ENCODE results near the gene ARID1A. TPM values are rescaled to one million over a fixed set of nuclear protein-coding genes. Genes with fewer than 3 reads are reported as not detected.

ARID1A gene
- total and polyA plus RNA-seq, 9 of the 15 experiments (the other 6 are each of a cell fraction or from before 2014, with no cell fraction given), result 8.3 to 88.3 (median 22.5) TPM

DNA sequence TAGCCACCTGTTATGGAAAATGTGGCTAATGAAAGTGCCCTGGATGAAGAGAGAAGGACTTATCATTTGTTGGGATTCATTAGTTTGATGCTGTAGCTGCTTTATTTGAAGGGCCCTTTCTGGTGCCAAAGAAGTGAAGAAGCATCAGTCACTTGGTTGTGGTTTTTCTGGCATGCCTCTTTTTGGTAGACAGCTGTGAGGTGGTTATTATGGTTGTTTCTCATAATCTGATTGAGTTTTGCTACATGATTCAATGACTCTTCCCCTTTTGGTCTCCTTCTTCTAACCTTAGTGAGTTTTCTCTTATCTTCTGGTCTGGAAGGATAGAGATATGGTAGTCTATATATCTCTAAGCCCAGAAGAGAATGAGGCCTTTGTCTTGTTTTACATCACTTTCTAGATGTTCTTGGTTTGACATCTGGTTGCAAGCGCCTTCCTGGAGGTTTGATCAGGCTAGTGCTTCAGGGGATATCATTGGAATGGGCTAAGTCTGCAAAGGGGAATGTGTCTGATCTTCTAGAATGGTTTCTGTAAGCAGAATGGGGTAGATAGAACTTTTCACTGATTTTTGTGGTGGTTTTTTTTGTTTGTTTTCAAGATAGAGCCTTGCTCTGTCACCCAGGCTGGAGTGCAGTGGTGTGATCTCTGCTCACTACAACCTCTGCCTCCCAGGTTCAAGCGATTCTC is 26.0 kb downstream of the ARID1A start (continued):
- no peak for TF ChIP-seq ZNF407 (IDR thresholded peaks at IDR 0.05; ENCODE audit: low read depth)
- no peak for TF ChIP-seq YBX1 (IDR thresholded peaks at IDR 0.05)
- TF ChIP-seq ATF7 (IDR thresholded peaks at IDR 0.05), result peak; percentile 65; the same call in 1 of the 2 replicates
- peak; percentile 60; the same call in 1 of the 2 replicates for TF ChIP-seq PHB2 (IDR thresholded peaks at IDR 0.05; ENCODE audit: low read depth)
- no peak for TF ChIP-seq ZNF23 (CRISPR knock-in tag; IDR thresholded peaks at IDR 0.05)
- TF ChIP-seq ZNF134 (CRISPR knock-in tag; conservative IDR thresholded peaks at IDR 0.05), result no peak
- peak; percentile 47; the same call in 1 of the 2 replicates for TF ChIP-seq VEZF1 (CRISPR knock-in tag; IDR thresholded peaks at IDR 0.05)
- TF ChIP-seq, protein P1, sequence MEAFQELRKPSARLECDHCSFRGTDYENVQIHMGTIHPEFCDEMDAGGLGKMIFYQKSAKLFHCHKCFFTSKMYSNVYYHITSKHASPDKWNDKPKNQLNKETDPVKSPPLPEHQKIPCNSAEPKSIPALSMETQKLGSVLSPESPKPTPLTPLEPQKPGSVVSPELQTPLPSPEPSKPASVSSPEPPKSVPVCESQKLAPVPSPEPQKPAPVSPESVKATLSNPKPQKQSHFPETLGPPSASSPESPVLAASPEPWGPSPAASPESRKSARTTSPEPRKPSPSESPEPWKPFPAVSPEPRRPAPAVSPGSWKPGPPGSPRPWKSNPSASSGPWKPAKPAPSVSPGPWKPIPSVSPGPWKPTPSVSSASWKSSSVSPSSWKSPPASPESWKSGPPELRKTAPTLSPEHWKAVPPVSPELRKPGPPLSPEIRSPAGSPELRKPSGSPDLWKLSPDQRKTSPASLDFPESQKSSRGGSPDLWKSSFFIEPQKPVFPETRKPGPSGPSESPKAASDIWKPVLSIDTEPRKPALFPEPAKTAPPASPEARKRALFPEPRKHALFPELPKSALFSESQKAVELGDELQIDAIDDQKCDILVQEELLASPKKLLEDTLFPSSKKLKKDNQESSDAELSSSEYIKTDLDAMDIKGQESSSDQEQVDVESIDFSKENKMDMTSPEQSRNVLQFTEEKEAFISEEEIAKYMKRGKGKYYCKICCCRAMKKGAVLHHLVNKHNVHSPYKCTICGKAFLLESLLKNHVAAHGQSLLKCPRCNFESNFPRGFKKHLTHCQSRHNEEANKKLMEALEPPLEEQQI (IDR thresholded peaks at IDR 0.05), result 0 out of 2 replicates have a peak, but pooled peaks have one; percentile 16
- TF ChIP-seq, protein P2, sequence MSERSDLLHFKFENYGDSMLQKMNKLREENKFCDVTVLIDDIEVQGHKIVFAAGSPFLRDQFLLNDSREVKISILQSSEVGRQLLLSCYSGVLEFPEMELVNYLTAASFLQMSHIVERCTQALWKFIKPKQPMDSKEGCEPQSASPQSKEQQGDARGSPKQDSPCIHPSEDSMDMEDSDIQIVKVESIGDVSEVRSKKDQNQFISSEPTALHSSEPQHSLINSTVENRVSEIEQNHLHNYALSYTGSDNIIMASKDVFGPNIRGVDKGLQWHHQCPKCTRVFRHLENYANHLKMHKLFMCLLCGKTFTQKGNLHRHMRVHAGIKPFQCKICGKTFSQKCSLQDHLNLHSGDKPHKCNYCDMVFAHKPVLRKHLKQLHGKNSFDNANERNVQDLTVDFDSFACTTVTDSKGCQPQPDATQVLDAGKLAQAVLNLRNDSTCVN (CRISPR knock-in tag; IDR thresholded peaks at IDR 0.05), result no peak
- no peak for TF ChIP-seq BRCA1 (IDR thresholded peaks at IDR 0.05)
- TF ChIP-seq BRCA1 (CRISPR knock-in tag; IDR thresholded peaks at IDR 0.05), result no peak
- TF ChIP-seq NR2C1 (IDR thresholded peaks at IDR 0.05), result no peak; the same call in 1 of the 2 replicates
- TF ChIP-seq NR2C1 (tag; IDR thresholded peaks at IDR 0.05), result no peak

Data from K562 (cell line).